H1 (cell line): ENCODE data around the gene IL16. TPM values are rescaled to one million over a fixed set of nuclear protein-coding genes. Genes with fewer than 3 reads are reported as not detected.

Source experiments
- ATF3 ChIP-seq: IDR thresholded peaks from 2 replicates; pipeline ENCODE4 v1.6.1; 2011; ENCODE audit warnings: low read depth, mild to moderate bottlenecking, low read length; ENCODE audit not compliant: insufficient read depth
- CHD7 ChIP-seq: fragments of 300-600 bp; sonication (generic); IDR thresholded peaks from 2 replicates; pipeline ENCODE4 v1.7.1; 2012; ENCODE audit warnings: low read length, moderate library complexity, mild to moderate bottlenecking, inconsistent platforms; ENCODE audit not compliant: insufficient replicate concordance
- POU5F1 ChIP-seq: IDR thresholded peaks from 2 replicates; pipeline ENCODE4 v1.6.1; 2011; ENCODE audit warnings: low read depth, mild to moderate bottlenecking, low read length, moderate library complexity
- RXRA ChIP-seq: IDR thresholded peaks from 2 replicates; pipeline ENCODE4 v1.6.1; 2011; ENCODE audit warnings: low read depth, mild to moderate bottlenecking, low read length, moderate library complexity; ENCODE audit not compliant: insufficient read depth
- polyA plus RNA-seq, 7 experiments: library from polyadenylated mRNA; depleted of rRNA in 3 of 7; stranded (reverse) in 5 of 7; unstranded in 2 of 7; fragments of >200 nt in 5 of 7; fragments of 200-250 nt in 2 of 7; gene quantifications; 1 replicate in 5 of 7; 2 replicates in 1 of 7; 4 replicates in 1 of 7; pipeline versions ENCODE4 v1.2.1 to v1.2.3, GENCODE V29; 2011 to 2013; ENCODE audit warnings: missing spikeins in 2 of 7, mixed read lengths in 2 of 7
- total RNA-seq: library from RNA; stranded (reverse); fragmentation: NEBNext Ultra II Directional; extraction: Animal tissue kit (Norgen Biotek cat#: 25700); gene quantifications from 2 replicates; pipeline ENCODE4 v1.2.1, GENCODE V29; 2021

The IL16 gene
- total and polyA plus RNA-seq, 2 of the 8 experiments (the other 6 are each of a cell fraction or from before 2014, with no cell fraction given), result 0.03 to 0.09 TPM

- TF ChIP-seq RXRA, result no peak
- TF ChIP-seq CHD7, result no peak
- TF ChIP-seq POU5F1, result no peak
- TF ChIP-seq ATF3, result no peak
Observed at GRCh38 chr15:81165535-81165934, 31.1 kb upstream of the IL16 start (continued).
